OCI-LY3 (cell line): ENCODE data around the gene TREM2.

ENCODE experiments used
- H2AFZ ChIP-seq: fragments of 200-600, 300-600 bp; shearing (Covaris generic); 2 replicates; pipeline ENCODE4 v1.6.0; 2014; ENCODE audit warnings: antibody characterized with exemption, low read depth, low read length
- H3K27ac ChIP-seq: fragments of 200-600, 300-600 bp; sonication (generic); 2 replicates; pipeline ENCODE4 v1.5.1; 2014; ENCODE audit warnings: mild to moderate bottlenecking, low read length, moderate library complexity, mixed read lengths
- H3K27me3 ChIP-seq: fragments of 200-600, 300-600 bp; sonication (generic); 2 replicates; pipeline ENCODE4 v1.6.1; 2014; ENCODE audit warnings: low read depth, low read length, mixed read lengths
- H3K36me3 ChIP-seq: fragments of 200-600, 300-600 bp; sonication (generic); replicated peaks from 2 replicates; pipeline ENCODE3; 2014; ENCODE audit warnings: low read depth, low read length, mixed read lengths
- H3K4me1 ChIP-seq: fragments of 300-600, 200-600 bp; sonication (generic); 2 replicates; pipeline ENCODE4 v1.6.1; 2014; ENCODE audit warnings: low read length, mixed read lengths
- H3K4me2 ChIP-seq: fragments of 200-600, 300-600 bp; sonication (generic); 2 replicates; pipeline ENCODE4 v1.6.1; 2014; ENCODE audit warnings: low read length, mixed read lengths
- H3K4me3 ChIP-seq: fragments of 300-600, 200-600 bp; sonication (generic); 2 replicates; pipeline ENCODE4 v1.5.1; 2014; ENCODE audit warnings: antibody characterized with exemption, mild to moderate bottlenecking, low read length, moderate library complexity
- H3K79me2 ChIP-seq: fragments of 300-600, 200-600 bp; shearing (Covaris generic); 2 replicates; pipeline ENCODE4 v1.6.1; 2014; ENCODE audit warnings: mild to moderate bottlenecking, low read length, mixed read lengths
- H3K9ac ChIP-seq: fragments of 300-600, 200-600 bp; shearing (Covaris generic); 2 replicates; pipeline ENCODE4 v1.6.0; 2014; ENCODE audit warnings: mild to moderate bottlenecking, low read length, moderate library complexity
- H3K9me3 ChIP-seq: fragments of 200-600, 300-600 bp; shearing (Covaris generic); 2 replicates; pipeline ENCODE4 v1.6.1; 2014; ENCODE audit warnings: low read length, mixed read lengths; ENCODE audit not compliant: insufficient read depth
- H4K20me1 ChIP-seq: fragments of 200-600, 300-600 bp; sonication (generic); 2 replicates; pipeline ENCODE4 v1.6.1; 2016; ENCODE audit warnings: low read length, mixed read lengths; ENCODE audit not compliant: insufficient read depth
- EZH2phosphoT487 ChIP-seq: fragments of 200-600 bp; shearing (Covaris generic); IDR thresholded peaks from 2 replicates; pipeline ENCODE4 v1.6.1; 2018; ENCODE audit warnings: antibody characterized with exemption, mixed run types, low read depth
- TF ChIP-seq, protein P1 (sequence below): fragments of 200-600, 300-600 bp; sonication (generic); IDR thresholded peaks from 2 replicates; pipeline ENCODE4 v1.5.1; 2014; ENCODE audit warnings: antibody characterized with exemption, low read length, low read depth

The TREM2 gene

DNA sequence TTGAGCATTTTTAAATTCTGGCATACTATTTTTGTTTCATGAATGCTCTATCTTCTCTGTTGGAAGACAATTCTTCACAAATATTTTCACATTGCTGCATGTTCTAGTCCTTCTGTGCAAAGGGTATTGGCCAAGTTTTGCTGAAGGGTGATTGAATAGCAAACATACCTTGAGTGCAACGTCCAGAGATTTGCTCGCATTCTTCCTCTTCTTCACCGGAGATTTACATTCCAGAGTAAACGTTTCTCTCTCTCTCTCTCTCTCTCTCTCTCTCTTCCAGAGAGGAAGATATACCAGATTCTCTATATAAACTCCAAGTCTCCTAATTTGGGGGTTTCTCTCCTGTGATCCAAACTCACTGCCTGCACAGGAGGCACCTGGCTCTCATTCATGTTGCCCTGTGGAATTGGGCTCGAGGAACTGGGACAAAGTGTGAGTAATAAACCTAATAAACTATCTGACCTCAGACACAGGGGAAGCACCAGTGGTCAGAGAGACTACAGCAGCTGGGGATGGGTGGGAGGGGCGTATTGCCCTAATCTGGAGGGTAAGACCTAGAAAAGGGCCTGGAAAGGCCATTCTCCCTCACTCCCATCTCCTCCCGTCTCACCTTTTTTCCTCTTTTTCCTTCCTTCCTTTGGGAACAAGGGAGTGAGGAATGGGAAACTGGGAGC lies 7.6 kb downstream of the TREM2 start:
- Histone ChIP-seq H4K20me1 (no peaks in the 10 kb centered on the region), H3K27me3 (0 out of 2 replicates have a peak, but pooled peaks cover 5% of the 10 kb centered on the region), H3K9me3 (no peaks in the 10 kb centered on the region), H3K4me2 (no peak overlapping the region), H3K79me2 (no peaks in the 10 kb centered on the region), H3K9ac (no peak overlapping the region), H3K27ac (no peak overlapping the region), H3K4me3 (no peak overlapping the region), H3K36me3 (no peaks in the 10 kb centered on the region), H2AFZ (no peak overlapping the region), H3K4me1 (peaks cover 9% of the 10 kb centered on the region)
- TF ChIP-seq, protein P1, sequence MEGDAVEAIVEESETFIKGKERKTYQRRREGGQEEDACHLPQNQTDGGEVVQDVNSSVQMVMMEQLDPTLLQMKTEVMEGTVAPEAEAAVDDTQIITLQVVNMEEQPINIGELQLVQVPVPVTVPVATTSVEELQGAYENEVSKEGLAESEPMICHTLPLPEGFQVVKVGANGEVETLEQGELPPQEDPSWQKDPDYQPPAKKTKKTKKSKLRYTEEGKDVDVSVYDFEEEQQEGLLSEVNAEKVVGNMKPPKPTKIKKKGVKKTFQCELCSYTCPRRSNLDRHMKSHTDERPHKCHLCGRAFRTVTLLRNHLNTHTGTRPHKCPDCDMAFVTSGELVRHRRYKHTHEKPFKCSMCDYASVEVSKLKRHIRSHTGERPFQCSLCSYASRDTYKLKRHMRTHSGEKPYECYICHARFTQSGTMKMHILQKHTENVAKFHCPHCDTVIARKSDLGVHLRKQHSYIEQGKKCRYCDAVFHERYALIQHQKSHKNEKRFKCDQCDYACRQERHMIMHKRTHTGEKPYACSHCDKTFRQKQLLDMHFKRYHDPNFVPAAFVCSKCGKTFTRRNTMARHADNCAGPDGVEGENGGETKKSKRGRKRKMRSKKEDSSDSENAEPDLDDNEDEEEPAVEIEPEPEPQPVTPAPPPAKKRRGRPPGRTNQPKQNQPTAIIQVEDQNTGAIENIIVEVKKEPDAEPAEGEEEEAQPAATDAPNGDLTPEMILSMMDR = no peak
- TF ChIP-seq EZH2phosphoT487 = no peak

DNA sequence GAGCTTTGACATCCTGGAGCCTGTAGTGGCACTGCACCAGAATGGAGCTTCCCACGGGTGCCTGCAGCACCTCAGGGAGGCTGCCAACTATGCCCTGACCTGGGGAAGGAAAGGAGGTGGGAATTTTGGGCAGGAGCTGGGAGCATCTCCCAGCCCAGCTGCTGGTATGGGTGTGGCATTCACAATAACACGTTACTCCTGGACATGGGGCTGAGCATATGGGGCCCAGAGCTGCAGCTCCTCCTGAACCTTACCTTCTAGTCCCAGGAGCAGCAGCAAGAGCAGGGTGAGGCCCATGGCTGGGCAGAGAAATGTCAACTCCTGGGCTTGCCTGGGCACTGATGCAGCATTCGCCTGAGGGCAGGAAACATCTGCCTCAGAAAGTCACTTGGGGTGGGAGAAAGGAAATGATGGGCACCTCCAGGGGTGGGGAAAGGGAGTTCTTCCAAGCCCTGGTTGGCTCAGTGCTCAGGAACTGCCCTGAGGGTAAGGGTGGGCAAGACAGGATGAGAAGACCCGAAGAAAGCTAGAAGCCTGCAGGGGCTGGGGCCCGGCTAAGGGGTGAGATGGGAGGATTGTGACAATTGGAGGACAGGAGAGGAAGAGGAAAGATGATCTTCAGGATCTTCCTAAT lies 8.8 kb downstream of the TREM2 start, which contains the start of gene TREML1:
TREML1 (minus strand) TSS at position 356 of the 634 bp plus-strand sequence; CDS start at position 297, 59 bp downstream.
- Histone ChIP-seq H4K20me1 (no peaks in the 10 kb centered on the region), H3K4me2 (no peak within 1 kb of the TSS), H3K9me3 (no peaks in the 10 kb centered on the region), H3K9ac (no peak within 1 kb of the TSS), H3K27me3 (0 out of 2 replicates have a peak, but pooled peaks cover 5% of the 10 kb centered on the region), H3K4me1 (peaks cover 9% of the 10 kb centered on the region), H3K4me3 (no peak within 1 kb of the TSS), H3K79me2 (no peaks in the 10 kb centered on the region), H2AFZ (no peak within 1 kb of the TSS), H3K36me3 (no peaks in the 10 kb centered on the region), H3K27ac (no peak within 1 kb of the TSS)
- TF ChIP-seq EZH2phosphoT487 = no peak
- TF ChIP-seq, protein P1 = no peak

DNA sequence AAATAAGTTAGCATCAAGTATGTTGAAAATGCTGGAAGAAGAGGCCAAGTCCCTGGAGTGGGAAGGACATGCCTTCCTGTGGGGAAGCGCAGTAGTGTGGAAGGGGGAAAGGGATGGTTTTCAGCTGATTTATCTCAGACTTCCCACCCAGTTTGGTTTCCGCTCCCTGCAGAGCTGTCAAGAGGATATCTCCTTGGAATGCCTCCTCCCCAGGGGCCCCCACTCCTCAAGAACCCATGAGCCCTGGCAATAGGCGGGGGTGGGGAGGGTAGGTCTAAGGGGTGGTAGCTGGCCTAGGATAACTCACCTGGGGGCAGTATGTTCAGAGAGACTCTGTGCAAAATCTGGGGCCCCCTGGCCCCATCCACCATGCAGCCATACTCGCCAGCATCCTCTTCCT lies 9.5 kb downstream of the TREM2 start:
- Histone ChIP-seq H3K4me2 (no peak overlapping the region), H2AFZ (no peak overlapping the region), H3K79me2 (no peaks in the 10 kb centered on the region), H3K4me1 (peaks cover 9% of the 10 kb centered on the region), H3K27ac (no peak overlapping the region), H3K9ac (no peak overlapping the region), H4K20me1 (no peaks in the 10 kb centered on the region), H3K4me3 (no peak overlapping the region), H3K9me3 (no peaks in the 10 kb centered on the region), H3K27me3 (0 out of 2 replicates have a peak, but pooled peaks cover 3% of the 10 kb centered on the region), H3K36me3 (no peaks in the 10 kb centered on the region)
- TF ChIP-seq, protein P1 = no peak
- TF ChIP-seq EZH2phosphoT487 = no peak

DNA sequence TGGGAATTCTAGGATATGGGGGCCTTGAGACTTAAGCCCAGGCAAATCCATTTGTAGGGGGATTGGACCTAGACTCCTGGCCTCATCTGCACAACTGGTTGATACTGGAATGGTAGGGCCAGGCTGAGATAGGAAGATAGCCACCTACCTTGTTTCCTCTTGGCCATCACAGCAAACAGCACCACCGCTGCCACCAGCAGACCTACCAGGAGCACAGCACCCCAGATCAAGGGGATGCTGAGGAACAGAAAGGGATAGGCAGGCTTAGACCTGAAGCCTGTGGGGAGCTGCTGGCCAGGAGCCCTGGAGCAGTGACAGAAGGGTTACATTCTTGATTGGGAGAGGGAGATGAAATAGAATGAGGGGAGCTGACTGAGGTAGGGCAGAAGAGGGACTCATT lies 12.2 kb downstream of the TREM2 start:
- Histone ChIP-seq H3K79me2 (no peaks in the 10 kb centered on the region), H3K4me2 (no peak overlapping the region), H3K27me3 (0 out of 2 replicates have a peak, but pooled peaks cover 3% of the 10 kb centered on the region), H3K9me3 (no peaks in the 10 kb centered on the region), H3K36me3 (no peaks in the 10 kb centered on the region), H3K9ac (no peak overlapping the region), H3K27ac (no peak overlapping the region), H4K20me1 (no peaks in the 10 kb centered on the region), H2AFZ (no peak overlapping the region), H3K4me3 (no peak overlapping the region), H3K4me1 (peaks cover 6% of the 10 kb centered on the region)
- TF ChIP-seq, protein P1 = no peak
- no peak for TF ChIP-seq EZH2phosphoT487
